Mucosa of descending colon (tissue), 3 donors: Measurements from ENCODE around the gene ADGRA3. TPM values are rescaled to one million over a fixed set of nuclear protein-coding genes. Genes with fewer than 3 reads are reported as not detected.
A peak's percentile ranks its signal among the peaks of the same experiment; 100 is the strongest.
"Not testable (repeated sequence)": the region's sequence is repeated elsewhere in the genome, so short reads cannot be mapped to it uniquely, and the experiment has no call there.

Experiments used
- ATAC-seq: fragments of 200-7000 bp; cut with Tn5 transposase; one replicate; pipeline ENCODE4 v1.9.1; 2020; ENCODE audit warnings: mild to moderate bottlenecking, moderate library complexity
- DNase-seq, 3 donors: peaks; one replicate each; pipeline ENCODE4 v3.0.0-alpha.2; 2020
- H3K36me3 ChIP-seq: fragments of 200-600 bp; one replicate; pipeline ENCODE4 v1.8.0; 2021; ENCODE audit warnings: low read depth, mild to moderate bottlenecking
- H3K4me1 ChIP-seq: fragments of 200-600 bp; one replicate; pipeline ENCODE4 v1.8.0; 2021; ENCODE audit warnings: low read depth, mild to moderate bottlenecking
- H3K4me3 ChIP-seq: fragments of 200-600 bp; one replicate; pipeline ENCODE4 v1.8.0; 2021; ENCODE audit warnings: mild to moderate bottlenecking
- H3K9me3 ChIP-seq: fragments of 200-600 bp; one replicate; pipeline ENCODE4 v1.8.0; 2021; ENCODE audit warnings: mild to moderate bottlenecking
- CTCF ChIP-seq: fragments of 200-600 bp; IDR thresholded peaks from one replicate; pipeline ENCODE4 v1.8.0; 2022; ENCODE audit warnings: antibody characterized with exemption, mild to moderate bottlenecking
- intact Hi-C, 2 donors: fragments of 100-400 bp; cut with DNase I in 1 of 2; cut with micrococcal nuclease in 1 of 2; formaldehyde crosslinking; loops; one replicate each; pipeline versions ENCODE4 v1.11.0 to v1.11.1; 2022; cut with DNase I, micrococcal nuclease
- total RNA-seq, 3 donors: library from RNA; stranded (reverse); fragmentation: NEBNext Ultra II Directional in 2 of 3; extraction: Animal tissue kit (Norgen Biotek cat#: 25700) in 2 of 3; gene quantifications; one replicate each; pipeline versions ENCODE4 v1.2.1 to v1.2.4, GENCODE V29; 2021 to 2023
- donor health status: DM: no; HTN: no; CAD: no; lungs with moderate emphysema.
- donor health status: DM: no; HTN: no; CAD: no.
- donor health status: DM: no; HTN: yes; CAD: no.

The ADGRA3 gene
- total RNA-seq, 3 donors from 2014 or later = 47.0 to 104 (median 73.6) TPM

DNA sequence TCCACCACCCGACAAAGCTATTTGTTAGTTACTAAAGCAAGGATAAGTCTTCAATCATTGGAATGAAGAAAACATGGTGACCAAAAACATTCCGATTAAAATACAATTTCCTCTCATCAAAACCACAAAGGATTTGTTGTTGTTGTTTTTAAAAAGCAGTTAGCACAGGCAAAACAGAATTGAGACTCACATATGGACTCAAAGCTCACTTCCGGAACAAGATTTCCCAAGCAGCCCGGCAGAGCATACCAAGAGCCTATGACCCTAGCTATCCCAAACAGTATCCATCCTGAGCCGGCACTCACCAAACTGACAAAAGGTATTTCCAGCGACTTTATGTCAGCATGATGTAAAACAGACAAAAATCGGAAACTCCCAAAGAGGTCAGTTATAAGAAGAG lies 39.9 kb downstream of the ADGRA3 start:
- no peak overlapping the region for H3K4me3 ChIP-seq
- ATAC-seq = no peak
- peaks cover 22% of the 10 kb centered on the region for H3K4me1 ChIP-seq
- intact Hi-C loops = no loop called here
- no peak for TF ChIP-seq CTCF
- no peaks in the 10 kb centered on the region for H3K36me3 ChIP-seq
- no peaks in the 10 kb centered on the region for H3K9me3 ChIP-seq
- no peak for DNase-seq

GRCh38 chr4:22475311-22475646 lies 40.6 kb downstream of the ADGRA3 start:
- DNase-seq, H3K4me3 ChIP-seq, ATAC-seq, H3K36me3 ChIP-seq, intact Hi-C loops, H3K9me3 ChIP-seq: not testable (repeated sequence)
- H3K4me1 ChIP-seq = peaks cover 16% of the 10 kb centered on the region

DNA sequence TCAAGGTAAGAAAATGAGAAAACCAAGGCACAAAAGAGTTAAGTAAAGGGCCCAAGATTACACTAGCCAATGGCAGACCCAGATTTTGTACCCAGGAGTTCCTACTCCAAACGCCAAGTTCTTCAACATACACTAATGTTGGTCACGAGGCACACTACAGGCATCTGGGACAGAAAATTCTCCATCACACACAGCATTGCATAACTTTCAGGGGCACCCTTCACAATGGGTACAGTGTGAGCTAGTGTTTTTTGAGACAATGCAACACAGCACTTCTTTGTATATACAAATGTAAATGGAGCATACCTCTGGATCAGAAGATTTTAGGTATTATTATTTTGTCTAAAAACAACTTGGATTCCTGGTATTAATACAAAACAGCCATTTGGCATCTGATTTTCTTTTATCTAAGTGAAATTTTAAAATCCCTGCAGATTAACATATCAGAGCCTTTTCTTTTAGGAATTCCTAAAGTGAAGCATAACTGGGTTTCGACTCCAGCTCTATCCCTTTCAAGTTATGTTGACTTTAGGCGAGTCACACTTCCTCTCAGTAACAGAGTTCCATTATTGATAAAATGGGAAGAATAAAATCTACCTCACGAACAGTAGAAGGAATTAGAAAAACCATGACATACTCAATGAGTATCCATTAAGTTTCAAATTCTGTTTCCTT lies 41.1 kb downstream of the ADGRA3 start:
- ATAC-seq (no peak), DNase-seq (no peak)
- H3K4me3 ChIP-seq = no peak overlapping the region
- TF ChIP-seq CTCF = no peak
- intact Hi-C loops = no loop called here
- peaks cover 16% of the 10 kb centered on the region for H3K4me1 ChIP-seq
- H3K9me3 ChIP-seq = no peaks in the 10 kb centered on the region
- H3K36me3 ChIP-seq = no peaks in the 10 kb centered on the region

- intact Hi-C loops = no loop called here
- Histone ChIP-seq H3K36me3 (no peaks in the 10 kb centered on the region), H3K9me3 (no peaks in the 10 kb centered on the region), H3K4me3 (no peak overlapping the region), H3K4me1 (peaks cover 11% of the 10 kb centered on the region)
- DNase-seq = no peak
- no peak for TF ChIP-seq CTCF
- ATAC-seq = peak; percentile 30
Measured at GRCh38 chr4:22473268-22473667, 42.6 kb downstream of the ADGRA3 start.

GRCh38 chr4:22471999-22472461 lies 43.8 kb downstream of the ADGRA3 start:
- DNase-seq = no peak
- ATAC-seq = peak; percentile 10
- intact Hi-C loops = no loop called here
- Histone ChIP-seq H3K4me1 (peaks cover 4% of the 10 kb centered on the region), H3K36me3 (no peaks in the 10 kb centered on the region), H3K9me3 (no peaks in the 10 kb centered on the region), H3K4me3 (no peak overlapping the region)
- TF ChIP-seq CTCF = no peak

- DNase-seq (no peak), ATAC-seq (no peak)
- no peak for TF ChIP-seq CTCF
- Histone ChIP-seq H3K4me1 (peaks cover 4% of the 10 kb centered on the region), H3K4me3 (no peak overlapping the region), H3K36me3 (no peaks in the 10 kb centered on the region), H3K9me3 (no peaks in the 10 kb centered on the region)
- intact Hi-C loops = no loop called here
Measured at GRCh38 chr4:22471419-22471818, 44.4 kb downstream of the ADGRA3 start.
